Panc1 (cell line): Measurements from ENCODE around the gene SLCO3A1.

Experiments used
- POLR2AphosphoS5 ChIP-seq: IDR thresholded peaks from 2 replicates; pipeline ENCODE4 v1.6.1; 2012; ENCODE audit warnings: mild to moderate bottlenecking, low read depth, low read length, moderate library complexity
- TF ChIP-seq, protein P1 (sequence below): fragments of 450-650 bp; IDR thresholded peaks from 2 replicates; pipeline ENCODE4 v1.5.1; 2017; ENCODE audit warnings: mild to moderate bottlenecking

DNA sequence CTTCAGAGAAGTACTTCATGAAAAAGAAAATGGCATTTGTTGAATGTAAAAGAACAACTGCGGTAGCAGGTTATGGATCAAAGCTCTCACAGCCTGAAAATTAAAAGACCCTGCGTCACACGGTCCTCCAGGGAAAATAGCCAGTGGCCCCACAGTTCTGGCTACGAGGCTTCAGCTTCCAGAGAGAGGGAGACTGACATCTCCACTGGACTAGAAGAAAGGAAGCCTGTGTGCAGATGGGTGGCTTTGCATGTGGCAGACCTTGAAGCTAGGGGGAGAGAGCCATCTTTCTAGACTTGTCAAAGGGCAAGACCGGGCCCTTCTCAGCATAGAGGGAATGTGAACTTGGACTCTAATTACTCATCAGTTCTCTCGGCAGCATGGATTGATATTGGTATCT, 159.4 kb downstream of the SLCO3A1 start:
- no peak for TF ChIP-seq POLR2AphosphoS5
- TF ChIP-seq, protein P1, sequence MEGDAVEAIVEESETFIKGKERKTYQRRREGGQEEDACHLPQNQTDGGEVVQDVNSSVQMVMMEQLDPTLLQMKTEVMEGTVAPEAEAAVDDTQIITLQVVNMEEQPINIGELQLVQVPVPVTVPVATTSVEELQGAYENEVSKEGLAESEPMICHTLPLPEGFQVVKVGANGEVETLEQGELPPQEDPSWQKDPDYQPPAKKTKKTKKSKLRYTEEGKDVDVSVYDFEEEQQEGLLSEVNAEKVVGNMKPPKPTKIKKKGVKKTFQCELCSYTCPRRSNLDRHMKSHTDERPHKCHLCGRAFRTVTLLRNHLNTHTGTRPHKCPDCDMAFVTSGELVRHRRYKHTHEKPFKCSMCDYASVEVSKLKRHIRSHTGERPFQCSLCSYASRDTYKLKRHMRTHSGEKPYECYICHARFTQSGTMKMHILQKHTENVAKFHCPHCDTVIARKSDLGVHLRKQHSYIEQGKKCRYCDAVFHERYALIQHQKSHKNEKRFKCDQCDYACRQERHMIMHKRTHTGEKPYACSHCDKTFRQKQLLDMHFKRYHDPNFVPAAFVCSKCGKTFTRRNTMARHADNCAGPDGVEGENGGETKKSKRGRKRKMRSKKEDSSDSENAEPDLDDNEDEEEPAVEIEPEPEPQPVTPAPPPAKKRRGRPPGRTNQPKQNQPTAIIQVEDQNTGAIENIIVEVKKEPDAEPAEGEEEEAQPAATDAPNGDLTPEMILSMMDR = no peak
